Measurements from ENCODE around the gene FUT4. TPM values are rescaled to one million over a fixed set of nuclear protein-coding genes. Genes with fewer than 3 reads are reported as not detected.

FUT4 gene
- total and polyA plus RNA-seq, 8 donors: 0.58 to 19.7 (median 4.5) TPM

- intact Hi-C loops (cut with DNase I; ENCODE audit: low total_unique reads): no loop called here
- WGBS, 5 donors: 68 to 86% (median 82%) methylated on average over 13 of the region's 13 CpGs
- H3K27me3 ChIP-seq: no peaks in the 10 kb centered on the region
- TF ChIP-seq POLR2AphosphoS5 (IDR thresholded peaks at IDR 0.05) (no peak), CTCF (IDR thresholded peaks at IDR 0.05) (no peak), POLR2A (IDR thresholded peaks at IDR 0.05) (no peak), EP300 (IDR thresholded peaks at IDR 0.05) (no peak)
- peak overlapping the region in 3 of 5 donors; percentile 14 to 55 (median 20) for H3K27ac ChIP-seq
- DNase-seq: no peak
- H3K4me3 ChIP-seq: no peak overlapping the region
- H3K4me1 ChIP-seq: no peaks in the 10 kb centered on the region
- H3K9me3 ChIP-seq: no peaks in the 10 kb centered on the region
- H3K36me3 ChIP-seq: peaks cover 0 to 12% (median 6%) of the 10 kb centered on the region in 4 donors
Observed at GRCh38 chr11:94574193-94574961, 30.7 kb downstream of the FUT4 start.

- WGBS, 5 donors: 85 to 94% (median 90%) methylated on average over 5 of the region's 5 CpGs
- no peak overlapping the region for H3K27ac ChIP-seq
- H3K27me3 ChIP-seq: no peaks in the 10 kb centered on the region
- no peaks in the 10 kb centered on the region for H3K4me1 ChIP-seq
- H3K4me3 ChIP-seq: no peak overlapping the region
- H3K9me3 ChIP-seq: no peaks in the 10 kb centered on the region
- DNase-seq: no peak
- H3K36me3 ChIP-seq: peaks cover 0 to 6% (median 3%) of the 10 kb centered on the region in 4 donors
- TF ChIP-seq POLR2A (IDR thresholded peaks at IDR 0.05) (no peak), POLR2AphosphoS5 (IDR thresholded peaks at IDR 0.05) (no peak), CTCF (IDR thresholded peaks at IDR 0.05) (no peak), EP300 (IDR thresholded peaks at IDR 0.05) (no peak)
- intact Hi-C loops (cut with DNase I; ENCODE audit: low total_unique reads): no loop called here
Observed at GRCh38 chr11:94576306-94576705, 32.6 kb downstream of the FUT4 start.

- Histone ChIP-seq H3K4me3 (no peak overlapping the region), H3K4me1 (no peaks in the 10 kb centered on the region), H3K36me3 (peaks cover 0 to 6% (median 3%) of the 10 kb centered on the region in 4 donors), H3K9me3 (no peaks in the 10 kb centered on the region), H3K27ac (no peak overlapping the region), H3K27me3 (no peaks in the 10 kb centered on the region)
- DNase-seq: no peak
- intact Hi-C loops (cut with DNase I; ENCODE audit: low total_unique reads): no loop called here
- 72 to 86% (median 84%) methylated on average over 3 of the region's 3 CpGs for WGBS, 5 donors
- TF ChIP-seq CTCF (IDR thresholded peaks at IDR 0.05): no peak
- TF ChIP-seq POLR2A (IDR thresholded peaks at IDR 0.05): no peak
- no peak for TF ChIP-seq EP300 (IDR thresholded peaks at IDR 0.05)
- TF ChIP-seq POLR2AphosphoS5 (IDR thresholded peaks at IDR 0.05): no peak
Observed at GRCh38 chr11:94577841-94578240, 34.1 kb downstream of the FUT4 start.

DNA sequence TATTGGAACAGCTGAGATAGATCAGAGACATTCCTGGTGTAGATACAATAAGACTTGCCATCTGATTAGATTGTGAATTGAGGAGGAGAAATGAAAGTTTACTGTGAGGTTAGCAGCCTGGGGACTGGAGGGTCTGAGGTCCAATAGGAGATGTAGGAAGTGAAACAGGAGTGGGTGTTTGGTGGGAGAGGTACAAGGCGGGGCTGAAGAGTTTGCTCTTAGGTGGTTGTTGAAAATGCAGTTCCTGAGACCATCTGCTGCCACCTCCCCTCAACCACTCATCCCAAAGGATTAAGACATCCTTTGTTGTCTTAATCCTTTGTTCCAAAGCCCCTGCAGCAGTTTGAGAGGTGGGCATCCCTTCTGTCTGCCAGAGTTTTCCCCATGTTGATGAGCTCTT, 38.2 kb downstream of the FUT4 start:
- 0 to 93% (median 83%) methylated on average over 1 of the region's 1 CpG for WGBS, 5 donors

More for the DNA sequence above, 38.2 kb downstream of the FUT4 start:
- H3K27me3 ChIP-seq: no peaks in the 10 kb centered on the region
- no peak for TF ChIP-seq CTCF (IDR thresholded peaks at IDR 0.05)
- no peak for TF ChIP-seq EP300 (IDR thresholded peaks at IDR 0.05)
- TF ChIP-seq POLR2A (IDR thresholded peaks at IDR 0.05): no peak
- no peak for TF ChIP-seq POLR2AphosphoS5 (IDR thresholded peaks at IDR 0.05)
- H3K4me1 ChIP-seq: peaks cover 0 to 7% (median 0%) of the 10 kb centered on the region in 4 donors
- no peak for DNase-seq
- peaks cover 0 to 6% (median 3%) of the 10 kb centered on the region in 4 donors for H3K36me3 ChIP-seq
- H3K9me3 ChIP-seq: no peaks in the 10 kb centered on the region
- no peak overlapping the region for H3K27ac ChIP-seq
- intact Hi-C loops (cut with DNase I; ENCODE audit: low total_unique reads): no loop called here
- no peak overlapping the region for H3K4me3 ChIP-seq

Measured in stomach (tissue), 9 donors.